Measurements from ENCODE around the gene CYP2R1.

- TF ChIP-seq CTCF (IDR thresholded peaks at IDR 0.05), result no peak
- TF ChIP-seq POLR2AphosphoS5 (IDR thresholded peaks at IDR 0.05), result no peak
- no peak for TF ChIP-seq POLR2A (IDR thresholded peaks at IDR 0.05)
Measured at GRCh38 chr11:14875163-14875562, 16.9 kb downstream of the CYP2R1 start.

Measured in gastroesophageal sphincter (tissue), 3 donors.